ENCODE measurements around the gene COPE.
A peak's percentile ranks its signal among the peaks of the same experiment; 100 is the strongest.

Gene COPE

DNA sequence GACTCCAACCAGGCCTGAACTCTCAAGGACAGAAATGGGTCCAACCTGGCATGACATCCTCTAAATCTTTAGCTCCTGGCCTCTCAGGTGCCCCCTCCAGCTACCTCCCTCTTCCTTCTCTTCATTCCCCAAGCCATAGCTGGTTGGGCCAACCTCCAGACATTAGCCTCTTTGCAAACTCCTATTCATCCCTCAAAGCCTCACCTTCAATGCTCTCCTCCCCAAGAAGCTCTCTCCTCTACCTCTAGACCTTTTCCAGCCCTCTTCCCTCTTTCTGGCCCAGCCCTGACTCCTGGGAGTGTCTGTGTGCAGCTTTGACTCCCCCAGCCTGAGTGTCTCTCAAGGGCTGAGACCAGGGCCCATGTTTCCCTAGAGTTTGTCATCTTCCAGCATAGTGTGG, 27.1 kb upstream of the COPE start:
- Mint-ChIP-seq H3K9me3 (no peaks in the 10 kb centered on the region), H3K4me3 (no peak overlapping the region), H3K27me3 (peaks cover 31% of the 10 kb centered on the region), H3K4me1 (peaks cover 4% of the 10 kb centered on the region), H3K27ac (no peak overlapping the region)
- DNase-seq: no peak
- ATAC-seq: no peak

- ATAC-seq (no peak), DNase-seq (no peak)
- H3K9me3 Mint-ChIP-seq: no peaks in the 10 kb centered on the region
- no peak overlapping the region for H3K4me3 Mint-ChIP-seq
- peaks cover 10% of the 10 kb centered on the region for H3K4me1 Mint-ChIP-seq
- no peak overlapping the region for H3K27ac Mint-ChIP-seq
- H3K27me3 Mint-ChIP-seq: peaks cover 41% of the 10 kb centered on the region
Observed at GRCh38 chr19:18945297-18945696, 26.1 kb upstream of the COPE start.

DNA sequence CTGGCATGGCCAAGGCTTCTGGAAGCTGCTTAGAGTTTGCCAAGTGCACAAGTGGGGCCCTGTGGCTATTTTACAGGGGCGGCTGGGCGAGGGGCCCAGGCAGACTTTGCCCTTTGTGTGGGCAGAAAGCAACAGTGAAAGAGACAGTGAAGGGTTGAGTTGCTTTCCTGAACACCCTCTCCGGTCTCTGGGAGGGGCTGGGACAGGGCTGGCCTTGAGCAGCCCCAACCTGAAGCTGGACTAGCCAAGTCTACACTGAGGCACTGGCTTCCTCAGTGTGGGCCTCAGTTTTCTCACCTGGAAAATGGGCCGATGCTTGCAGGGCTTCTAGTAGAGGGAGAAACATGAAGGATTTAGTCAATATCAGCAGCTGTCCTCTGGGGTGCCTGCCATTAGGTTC, 24.3 kb upstream of the COPE start:
- peaks cover 59% of the 10 kb centered on the region for H3K27me3 Mint-ChIP-seq
- DNase-seq (no peak), ATAC-seq (no peak)
- no peaks in the 10 kb centered on the region for H3K9me3 Mint-ChIP-seq
- no peak overlapping the region for H3K4me3 Mint-ChIP-seq
- H3K4me1 Mint-ChIP-seq: peaks cover 20% of the 10 kb centered on the region
- no peak overlapping the region for H3K27ac Mint-ChIP-seq

DNA sequence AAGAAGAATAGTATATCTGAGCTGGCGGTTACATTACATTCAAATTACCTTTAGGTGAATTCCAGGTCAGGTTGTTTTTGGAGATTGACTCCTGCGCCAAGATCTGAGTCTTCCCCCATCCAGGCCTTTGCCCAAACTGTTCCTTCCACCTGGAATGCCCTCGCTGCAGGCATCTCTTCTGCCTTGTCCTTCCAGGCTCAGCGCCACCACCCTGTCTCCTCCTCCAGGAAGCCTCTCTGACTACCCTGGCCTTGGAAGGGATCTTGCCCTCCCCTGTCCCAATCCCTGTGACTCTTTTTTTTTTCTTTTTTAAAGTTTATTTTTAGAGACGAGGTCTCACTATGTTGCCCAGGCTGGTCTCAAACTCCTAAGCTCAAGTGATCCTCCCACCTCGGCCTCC, 23.5 kb upstream of the COPE start:
- H3K27me3 Mint-ChIP-seq: peaks cover 63% of the 10 kb centered on the region
- H3K4me3 Mint-ChIP-seq: no peak overlapping the region
- H3K27ac Mint-ChIP-seq: no peak overlapping the region
- H3K4me1 Mint-ChIP-seq: peaks cover 20% of the 10 kb centered on the region
- ATAC-seq (no peak), DNase-seq (no peak)
- H3K9me3 Mint-ChIP-seq: no peaks in the 10 kb centered on the region

GRCh38 chr19:18941628-18942354, 22.6 kb upstream of the COPE start:
- Mint-ChIP-seq H3K27ac (no peak overlapping the region), H3K4me1 (peaks cover 20% of the 10 kb centered on the region), H3K9me3 (no peaks in the 10 kb centered on the region), H3K4me3 (peak overlapping the region; percentile 28 to 67), H3K27me3 (peaks cover 63% of the 10 kb centered on the region)
- DNase-seq: no peak
- ATAC-seq: no peak

DNA sequence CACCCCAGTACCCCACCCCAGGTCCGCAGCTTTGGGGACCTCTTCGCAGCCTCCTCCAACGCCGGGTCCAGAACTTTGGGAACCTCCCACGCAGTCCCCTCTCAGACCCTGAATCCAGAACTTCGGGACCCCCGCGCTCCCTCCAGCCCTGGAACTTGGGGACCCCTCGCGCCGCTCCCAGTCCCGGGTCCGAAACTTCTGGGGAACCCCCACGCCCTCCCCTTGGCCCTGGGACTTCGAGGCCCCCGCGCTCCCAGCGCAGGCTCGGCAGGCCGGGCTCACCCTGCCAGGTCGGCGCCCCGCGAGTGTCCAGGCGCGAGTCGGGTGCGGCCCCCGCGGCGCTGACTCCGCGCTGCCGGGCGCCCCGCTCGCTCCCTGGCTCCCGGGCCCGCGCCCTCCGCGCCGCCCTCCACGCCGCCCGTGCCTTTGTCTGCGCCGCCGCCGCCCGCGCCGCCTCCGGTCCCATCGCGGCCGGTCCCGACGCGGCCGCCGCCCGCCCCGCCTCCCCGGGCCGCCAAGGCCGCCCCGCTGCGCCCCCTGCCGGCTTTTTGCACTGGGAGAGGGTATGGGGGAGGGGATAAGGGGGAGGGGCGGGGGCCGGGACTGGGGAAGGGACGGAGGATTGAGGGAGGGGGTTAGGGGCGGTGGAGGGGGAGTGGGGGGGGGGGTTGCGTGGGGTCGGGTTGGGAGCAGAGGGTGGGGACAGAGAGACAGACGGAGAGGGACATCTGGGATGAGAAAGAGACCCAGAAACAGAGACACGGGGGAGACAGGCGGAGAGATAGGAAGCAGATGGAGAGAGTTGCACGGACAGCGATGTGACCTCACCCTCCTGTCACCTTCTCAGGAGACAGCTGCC, 21.8 kb upstream of the COPE start, which contains the start of gene HOMER3:
HOMER3 (minus strand) TSS at position 449 of the 859 bp plus-strand sequence. CDS start 2,235 bp downstream, outside the sequence.
- H3K4me3 Mint-ChIP-seq: peak within 1 kb of the TSS; percentile 80
- peak; percentile 67 to 73 for DNase-seq
- ATAC-seq: peak; percentile 86
- H3K4me1 Mint-ChIP-seq: peaks cover 20% of the 10 kb centered on the region
- H3K27me3 Mint-ChIP-seq: peaks cover 63% of the 10 kb centered on the region
- H3K27ac Mint-ChIP-seq: peak within 1 kb of the TSS in 1 of 2 donors; percentile 42
- H3K9me3 Mint-ChIP-seq: no peaks in the 10 kb centered on the region

- Mint-ChIP-seq H3K9me3 (no peaks in the 10 kb centered on the region), H3K27me3 (peaks cover 56% of the 10 kb centered on the region), H3K4me3 (peak overlapping the region; percentile 80), H3K4me1 (peaks cover 20% of the 10 kb centered on the region), H3K27ac (peak overlapping the region in 1 of 2 donors; percentile 42)
- ATAC-seq: peak; percentile 22
- no peak for DNase-seq
Observed at GRCh38 chr19:18939922-18940768, 21.0 kb upstream of the COPE start.

DNA sequence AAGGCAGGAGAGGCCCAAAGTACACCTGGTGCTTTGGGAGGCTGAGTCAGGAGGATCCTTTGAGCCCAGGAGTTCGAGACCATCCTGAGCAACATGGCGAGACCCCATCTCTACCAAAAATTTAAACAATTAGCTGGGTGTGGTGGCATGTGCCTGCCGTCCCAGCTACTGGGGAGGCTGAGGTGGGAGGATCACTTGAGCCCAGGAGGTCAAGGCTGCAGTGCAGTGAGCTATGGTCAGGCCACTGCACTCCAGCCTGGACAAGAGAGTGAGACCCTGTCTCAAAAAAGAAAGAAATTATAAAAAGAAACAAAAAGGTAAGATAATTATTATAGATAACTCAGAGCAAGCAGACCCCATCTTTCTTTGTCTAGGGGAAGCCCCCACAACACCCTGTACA, 20.0 kb upstream of the COPE start:
- peaks cover 60% of the 10 kb centered on the region for H3K27me3 Mint-ChIP-seq
- H3K4me3 Mint-ChIP-seq: no peak overlapping the region
- ATAC-seq (no peak), DNase-seq (no peak)
- no peaks in the 10 kb centered on the region for H3K9me3 Mint-ChIP-seq
- no peak overlapping the region for H3K27ac Mint-ChIP-seq
- peaks cover 20% of the 10 kb centered on the region for H3K4me1 Mint-ChIP-seq

DNA sequence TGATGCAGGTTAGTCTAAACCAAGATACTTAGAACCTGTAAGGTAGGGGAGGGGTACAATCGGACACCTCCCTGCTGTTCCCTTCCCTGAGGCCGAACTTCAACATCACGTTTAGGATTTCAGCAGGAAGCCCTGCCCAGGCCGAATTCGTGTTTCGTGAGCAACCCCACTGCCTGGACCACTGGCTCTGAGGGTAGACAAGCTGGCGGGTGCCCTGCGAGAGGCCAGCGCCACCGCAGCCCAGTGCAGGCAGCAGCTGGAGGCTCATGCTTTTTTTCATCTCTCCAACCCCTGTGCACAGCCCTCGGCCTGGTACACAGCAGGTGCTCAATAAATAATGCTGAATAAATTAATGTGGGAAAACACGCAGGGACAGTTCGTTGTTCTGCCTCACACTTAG, 14.1 kb upstream of the COPE start:
- Mint-ChIP-seq H3K9me3 (no peaks in the 10 kb centered on the region), H3K4me3 (peak overlapping the region in 1 of 2 donors; percentile 45), H3K27me3 (peaks cover 33% of the 10 kb centered on the region), H3K27ac (peak overlapping the region in 1 of 2 donors; percentile 12), H3K4me1 (peaks cover 17% of the 10 kb centered on the region)
- DNase-seq (no peak), ATAC-seq (no peak)

DNA sequence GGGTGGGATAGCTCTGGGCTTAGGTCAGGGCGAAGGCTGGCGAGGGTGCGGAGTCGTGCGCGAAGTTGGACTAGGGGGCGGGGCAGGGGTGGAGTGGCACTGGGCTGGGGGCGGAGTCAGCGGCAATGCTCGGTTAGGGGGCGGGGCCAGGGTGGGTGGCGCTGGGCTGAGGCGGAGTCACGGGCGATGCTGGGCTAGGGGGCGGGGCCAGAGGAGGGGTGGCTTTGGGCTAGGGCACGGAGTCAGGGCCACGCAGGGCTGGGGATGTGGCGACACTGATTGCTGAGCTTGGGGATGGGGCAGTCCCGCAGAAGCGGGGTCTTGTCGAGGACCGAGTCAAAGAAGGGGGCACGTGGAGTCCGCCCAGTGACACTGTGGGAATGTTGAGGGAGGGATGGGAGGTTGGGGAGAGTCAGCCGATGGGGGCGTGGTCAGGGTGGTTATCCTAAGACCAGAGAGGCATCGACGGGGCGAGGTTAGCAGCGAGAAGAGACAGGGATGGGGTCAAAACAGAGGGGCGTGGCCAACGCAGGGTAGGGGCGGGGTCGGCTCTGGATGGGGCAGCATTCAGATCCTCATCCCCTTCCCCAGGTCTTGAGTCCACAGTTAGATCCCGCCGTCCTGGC, 13.1 kb upstream of the COPE start:
- H3K27ac Mint-ChIP-seq: no peak overlapping the region
- H3K9me3 Mint-ChIP-seq: no peaks in the 10 kb centered on the region
- H3K4me3 Mint-ChIP-seq: peak overlapping the region; percentile 72 to 79
- peak; percentile 91 for ATAC-seq
- peak; percentile 72 to 73 for DNase-seq
- peaks cover 17% of the 10 kb centered on the region for H3K4me1 Mint-ChIP-seq
- peaks cover 31% of the 10 kb centered on the region for H3K27me3 Mint-ChIP-seq

DNA sequence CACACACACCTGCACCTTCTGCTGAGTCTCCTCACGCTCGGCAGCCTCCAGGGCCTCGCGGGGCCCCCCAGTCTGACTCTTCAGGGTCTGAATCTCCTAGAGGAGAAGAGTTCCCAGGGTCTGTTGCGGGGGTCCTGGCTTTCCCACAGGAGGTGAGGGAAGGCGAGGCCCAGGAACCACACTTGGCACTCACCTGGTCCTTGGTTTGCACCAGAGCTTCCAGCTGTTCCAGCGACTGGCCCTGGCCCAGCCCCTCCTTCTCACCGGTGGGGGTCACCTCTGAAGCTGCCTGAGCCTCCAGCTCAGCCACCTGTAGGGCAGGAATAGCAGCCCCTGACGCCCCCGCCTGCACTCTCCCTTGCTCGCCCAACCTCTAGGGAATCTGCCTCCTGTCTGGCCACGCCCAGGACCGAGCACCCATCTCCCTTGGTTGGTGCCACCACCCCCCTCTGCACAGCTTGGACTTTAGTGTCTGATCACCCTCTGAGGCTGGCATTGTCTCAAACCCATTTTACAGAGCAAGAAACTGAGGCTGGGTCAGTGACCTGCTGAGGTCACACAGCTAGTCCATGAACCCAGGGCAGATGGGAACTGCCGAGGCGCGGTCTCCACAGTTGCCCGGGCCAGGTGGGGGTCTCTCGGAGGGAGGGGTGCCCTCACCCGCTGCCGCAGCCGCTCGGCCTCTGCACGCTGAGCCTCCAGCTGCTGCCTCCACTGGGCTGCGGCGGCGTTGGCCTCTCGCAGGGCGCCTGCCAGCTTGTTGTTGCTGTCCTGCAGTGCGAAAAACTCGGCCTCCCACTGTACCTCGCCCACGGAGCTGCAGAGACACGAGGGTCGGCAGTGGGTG, 12.4 kb upstream of the COPE start:
- H3K4me3 Mint-ChIP-seq: peak overlapping the region; percentile 72 to 79
- no peak for DNase-seq
- H3K4me1 Mint-ChIP-seq: peaks cover 17% of the 10 kb centered on the region
- no peak overlapping the region for H3K27ac Mint-ChIP-seq
- peak; percentile 5 for ATAC-seq
- peaks cover 31% of the 10 kb centered on the region for H3K27me3 Mint-ChIP-seq
- no peaks in the 10 kb centered on the region for H3K9me3 Mint-ChIP-seq

GRCh38 chr19:18929311-18929710, 10.1 kb upstream of the COPE start:
- DNase-seq (no peak), ATAC-seq (no peak)
- Mint-ChIP-seq H3K27me3 (peaks cover 24% of the 10 kb centered on the region), H3K27ac (no peak overlapping the region), H3K4me3 (no peak overlapping the region), H3K9me3 (no peaks in the 10 kb centered on the region), H3K4me1 (peaks cover 17% of the 10 kb centered on the region)

DNA sequence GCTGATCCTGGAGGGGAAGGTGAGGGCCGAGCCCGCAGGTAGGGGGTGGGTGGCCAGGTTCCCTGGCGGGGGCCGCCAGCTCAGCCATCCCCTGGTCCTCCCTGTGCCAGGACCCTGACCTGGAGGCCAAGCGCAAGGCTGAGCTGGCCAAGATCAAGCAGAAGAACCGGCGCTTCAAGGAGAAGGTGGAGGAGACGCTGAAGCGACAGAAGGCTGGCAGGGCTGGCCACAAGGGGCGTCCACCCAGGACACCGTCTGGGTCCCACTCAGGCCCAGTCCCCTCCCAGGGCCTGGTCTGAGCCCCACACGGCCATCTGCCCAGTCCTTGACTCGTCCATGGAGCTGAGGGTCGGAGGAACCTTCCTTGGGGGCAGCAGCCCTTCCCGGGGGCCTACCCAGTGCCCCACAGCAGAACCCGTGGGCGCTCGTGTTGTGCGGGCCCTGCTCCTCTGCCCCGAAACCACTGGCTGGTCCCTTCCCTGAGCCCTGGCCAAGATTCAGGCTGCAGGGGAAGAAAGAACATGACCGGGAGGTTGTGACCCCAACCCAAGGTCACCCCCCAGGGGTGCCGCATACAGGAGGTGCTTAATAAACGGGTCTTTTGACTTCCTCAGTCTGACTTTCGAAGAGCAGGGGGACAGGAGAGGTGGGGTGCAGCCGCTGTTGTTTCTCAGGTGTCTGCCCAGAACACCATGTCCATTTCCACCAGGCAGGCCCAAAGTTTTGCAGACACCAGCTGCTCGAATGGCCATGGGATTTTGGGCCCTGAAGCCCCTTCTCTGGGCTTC, 9.0 kb upstream of the COPE start:
- H3K27ac Mint-ChIP-seq: no peak overlapping the region
- H3K9me3 Mint-ChIP-seq: no peaks in the 10 kb centered on the region
- H3K4me1 Mint-ChIP-seq: peaks cover 12% of the 10 kb centered on the region
- H3K4me3 Mint-ChIP-seq: no peak overlapping the region
- ATAC-seq: no peak
- peaks cover 13% of the 10 kb centered on the region for H3K27me3 Mint-ChIP-seq
- DNase-seq: no peak
